Esophagus muscularis mucosa (tissue), 4 donors: ENCODE data around the gene EDIL3.

ENCODE experiments used
- EP300 ChIP-seq: sonication (generic); formaldehyde crosslinking; IDR thresholded peaks from one replicate; pipeline ENCODE4 v1.6.1; 2017; ENCODE audit warnings: antibody characterized with exemption
- POLR2A ChIP-seq: fragments of 450-650 bp; IDR thresholded peaks from one replicate; pipeline ENCODE4 v1.6.1; 2017; ENCODE audit warnings: antibody characterized with exemption, moderate library complexity, mild to moderate bottlenecking, low read depth
- TF ChIP-seq, protein P1 (sequence below), 3 experiments: fragments of 200-600 bp in 2 of 3; fragments of 450-650 bp in 1 of 3; sonication (generic) in 2 of 3; IDR thresholded peaks; one replicate each; pipeline ENCODE4 v1.5.1; 2017 to 2019; ENCODE audit warnings: antibody characterized with exemption in 3 of 3, mild to moderate bottlenecking in 2 of 3, moderate library complexity in 1 of 3

DNA sequence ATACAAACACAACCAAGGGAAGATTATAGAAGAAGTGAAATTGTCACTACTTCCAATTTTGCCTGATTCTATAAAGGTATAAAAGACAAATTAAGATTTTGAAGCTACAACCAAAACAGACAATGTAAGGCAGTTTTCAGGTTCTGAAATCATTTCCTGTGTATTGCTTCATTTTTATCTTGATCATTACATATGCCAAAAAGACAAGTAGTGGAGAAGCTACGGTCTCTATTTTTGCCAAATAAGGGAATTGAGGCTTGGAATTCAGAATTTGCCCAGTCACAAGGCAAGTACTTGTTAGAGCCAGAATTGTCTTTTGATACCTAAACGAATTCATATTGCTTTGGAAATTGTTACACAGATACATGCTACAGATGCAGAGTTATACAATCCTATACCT lies 20.6 kb downstream of the EDIL3 start:
- TF ChIP-seq, protein P1, sequence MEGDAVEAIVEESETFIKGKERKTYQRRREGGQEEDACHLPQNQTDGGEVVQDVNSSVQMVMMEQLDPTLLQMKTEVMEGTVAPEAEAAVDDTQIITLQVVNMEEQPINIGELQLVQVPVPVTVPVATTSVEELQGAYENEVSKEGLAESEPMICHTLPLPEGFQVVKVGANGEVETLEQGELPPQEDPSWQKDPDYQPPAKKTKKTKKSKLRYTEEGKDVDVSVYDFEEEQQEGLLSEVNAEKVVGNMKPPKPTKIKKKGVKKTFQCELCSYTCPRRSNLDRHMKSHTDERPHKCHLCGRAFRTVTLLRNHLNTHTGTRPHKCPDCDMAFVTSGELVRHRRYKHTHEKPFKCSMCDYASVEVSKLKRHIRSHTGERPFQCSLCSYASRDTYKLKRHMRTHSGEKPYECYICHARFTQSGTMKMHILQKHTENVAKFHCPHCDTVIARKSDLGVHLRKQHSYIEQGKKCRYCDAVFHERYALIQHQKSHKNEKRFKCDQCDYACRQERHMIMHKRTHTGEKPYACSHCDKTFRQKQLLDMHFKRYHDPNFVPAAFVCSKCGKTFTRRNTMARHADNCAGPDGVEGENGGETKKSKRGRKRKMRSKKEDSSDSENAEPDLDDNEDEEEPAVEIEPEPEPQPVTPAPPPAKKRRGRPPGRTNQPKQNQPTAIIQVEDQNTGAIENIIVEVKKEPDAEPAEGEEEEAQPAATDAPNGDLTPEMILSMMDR (IDR thresholded peaks at IDR 0.05): no peak
- TF ChIP-seq POLR2A (no peak), EP300 (no peak)
